Osteocyte (in vitro differentiated cells): Measurements from ENCODE around the gene ATXN7L3. TPM values are rescaled to one million over a fixed set of nuclear protein-coding genes. Genes with fewer than 3 reads are reported as not detected.

Experiments used
- DNase-seq: peaks from one replicate; pipeline ENCODE4 v3.0.0; 2021; ENCODE audit warnings: mixed read lengths; ENCODE audit not compliant: unreplicated experiment; ENCODE audit errors: extremely low spot score
- H3K27ac Mint-ChIP-seq: one replicate; pipeline ENCODE4 v1.8.0; 2021; ENCODE audit warnings: mild to moderate bottlenecking, mixed read lengths; ENCODE audit not compliant: unreplicated experiment
- H3K27me3 Mint-ChIP-seq: one replicate; pipeline ENCODE4 v1.8.0; 2021; ENCODE audit warnings: mixed read lengths; ENCODE audit not compliant: unreplicated experiment
- H3K36me3 Mint-ChIP-seq: one replicate; pipeline ENCODE4 v1.8.0; 2021; ENCODE audit warnings: mixed read lengths; ENCODE audit not compliant: unreplicated experiment
- H3K4me1 Mint-ChIP-seq: one replicate; pipeline ENCODE4 v1.8.0; 2021; ENCODE audit warnings: mixed read lengths; ENCODE audit not compliant: unreplicated experiment
- H3K4me3 Mint-ChIP-seq: one replicate; pipeline ENCODE4 v1.8.0; 2021; ENCODE audit warnings: mild to moderate bottlenecking, moderate library complexity, mixed read lengths; ENCODE audit not compliant: unreplicated experiment
- H3K9me3 Mint-ChIP-seq: one replicate; pipeline ENCODE4 v1.8.0; 2021; ENCODE audit warnings: mixed read lengths; ENCODE audit not compliant: unreplicated experiment
- total RNA-seq: library from RNA; stranded (reverse); gene quantifications from 2 replicates; pipeline ENCODE4 v1.2.1, GENCODE V29; 2021
- TF ChIP-seq, protein P1 (sequence below): fragments of 200-600 bp; sonication (generic); IDR thresholded peaks from 2 replicates; pipeline ENCODE4 v1.5.0; 2021; ENCODE audit warnings: antibody characterized with exemption, mild to moderate bottlenecking, moderate library complexity

ATXN7L3 gene
- total RNA-seq, 1 donor from 2014 or later = 89.0 TPM

DNA sequence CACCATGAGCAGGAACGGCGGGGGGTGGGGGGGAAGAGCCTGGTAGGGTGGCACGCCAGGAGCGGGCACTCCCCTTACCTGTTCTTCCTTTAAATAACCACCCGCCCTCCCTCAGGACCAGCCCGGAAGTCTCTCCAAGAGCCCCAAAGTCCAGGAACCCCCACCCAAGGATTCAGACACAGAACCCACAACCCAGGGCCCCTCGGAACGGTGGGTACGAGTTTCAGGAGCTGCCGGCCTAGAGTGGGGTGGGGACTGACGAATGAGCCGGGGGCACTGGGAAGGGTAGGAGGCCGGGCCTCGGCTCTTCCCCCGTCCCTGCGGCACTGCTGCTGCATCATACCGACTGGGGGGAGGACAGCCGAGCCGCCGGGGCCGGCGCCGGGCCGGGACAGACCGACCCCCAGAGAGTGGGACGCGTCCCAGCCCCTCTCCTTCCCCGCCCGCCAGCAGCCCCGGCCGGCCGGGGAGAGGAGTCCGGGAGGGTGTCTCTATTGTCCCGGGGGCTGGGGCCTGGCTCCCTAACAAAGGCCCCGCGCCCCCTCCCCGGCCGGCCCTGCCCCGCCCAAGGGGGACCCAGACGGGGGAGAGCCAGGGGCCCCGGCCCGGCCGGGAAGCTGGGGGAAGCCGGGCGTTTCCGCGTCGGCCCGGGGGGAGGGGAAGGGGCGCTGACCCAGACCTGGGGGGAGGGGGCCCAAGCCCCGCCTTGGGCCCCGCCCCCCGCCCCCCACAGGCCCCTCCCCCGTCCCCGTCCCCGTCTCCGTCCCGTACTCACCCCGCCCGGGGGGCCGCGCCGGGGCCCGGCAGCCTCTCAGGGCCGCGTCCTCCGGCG lies 747 bp downstream of the ATXN7L3 start:
- Mint-ChIP-seq H3K27ac (peak overlapping the region; percentile 80), H3K4me1 (peaks cover 29% of the 10 kb centered on the region), H3K36me3 (peaks cover 16% of the 10 kb centered on the region), H3K9me3 (no peaks in the 10 kb centered on the region), H3K4me3 (peak overlapping the region; percentile 75), H3K27me3 (no peaks in the 10 kb centered on the region)
- TF ChIP-seq, protein P1, sequence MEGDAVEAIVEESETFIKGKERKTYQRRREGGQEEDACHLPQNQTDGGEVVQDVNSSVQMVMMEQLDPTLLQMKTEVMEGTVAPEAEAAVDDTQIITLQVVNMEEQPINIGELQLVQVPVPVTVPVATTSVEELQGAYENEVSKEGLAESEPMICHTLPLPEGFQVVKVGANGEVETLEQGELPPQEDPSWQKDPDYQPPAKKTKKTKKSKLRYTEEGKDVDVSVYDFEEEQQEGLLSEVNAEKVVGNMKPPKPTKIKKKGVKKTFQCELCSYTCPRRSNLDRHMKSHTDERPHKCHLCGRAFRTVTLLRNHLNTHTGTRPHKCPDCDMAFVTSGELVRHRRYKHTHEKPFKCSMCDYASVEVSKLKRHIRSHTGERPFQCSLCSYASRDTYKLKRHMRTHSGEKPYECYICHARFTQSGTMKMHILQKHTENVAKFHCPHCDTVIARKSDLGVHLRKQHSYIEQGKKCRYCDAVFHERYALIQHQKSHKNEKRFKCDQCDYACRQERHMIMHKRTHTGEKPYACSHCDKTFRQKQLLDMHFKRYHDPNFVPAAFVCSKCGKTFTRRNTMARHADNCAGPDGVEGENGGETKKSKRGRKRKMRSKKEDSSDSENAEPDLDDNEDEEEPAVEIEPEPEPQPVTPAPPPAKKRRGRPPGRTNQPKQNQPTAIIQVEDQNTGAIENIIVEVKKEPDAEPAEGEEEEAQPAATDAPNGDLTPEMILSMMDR = no peak
- no peak for DNase-seq

DNA sequence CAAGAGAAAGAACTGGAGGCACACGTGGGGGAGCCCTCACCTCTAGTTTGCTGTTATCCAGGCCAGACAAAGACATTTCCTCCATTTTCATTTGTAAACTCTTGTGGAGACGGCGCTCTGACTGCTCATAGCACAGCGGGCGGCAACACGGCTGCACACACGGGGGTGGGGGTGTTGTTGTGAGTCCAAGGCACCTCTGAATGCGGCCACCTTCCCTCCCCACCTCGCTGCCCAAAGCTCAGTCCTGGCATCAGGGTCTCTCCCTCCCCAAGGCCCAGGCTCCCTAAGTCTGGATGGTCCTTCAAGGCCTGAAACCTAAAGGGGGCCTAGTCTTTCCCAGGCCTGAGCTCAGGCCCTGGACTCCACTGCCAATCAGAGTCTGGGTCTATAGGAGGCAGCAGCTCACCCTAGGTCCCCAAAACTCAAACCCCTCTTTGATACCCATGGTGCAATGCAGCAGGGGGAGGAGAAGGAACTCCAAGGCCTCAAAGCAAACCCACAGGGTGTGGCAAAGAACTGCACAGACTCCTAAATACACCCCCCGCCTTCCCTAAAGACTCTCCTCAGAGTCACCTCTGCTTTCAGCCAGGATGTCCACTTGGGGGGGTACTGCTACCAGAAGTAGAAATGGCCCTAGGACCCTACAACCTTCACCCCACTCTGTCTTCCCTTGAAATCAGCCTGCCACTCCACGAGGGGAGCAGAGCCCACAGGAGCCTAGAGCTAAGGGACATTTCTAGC lies 1.5 kb downstream of the ATXN7L3 start:
- Mint-ChIP-seq H3K27ac (peak overlapping the region; percentile 80), H3K4me3 (peak overlapping the region; percentile 75), H3K4me1 (peaks cover 25% of the 10 kb centered on the region), H3K27me3 (no peaks in the 10 kb centered on the region), H3K9me3 (no peaks in the 10 kb centered on the region), H3K36me3 (peaks cover 19% of the 10 kb centered on the region)
- DNase-seq = no peak
- TF ChIP-seq, protein P1 = no peak

DNA sequence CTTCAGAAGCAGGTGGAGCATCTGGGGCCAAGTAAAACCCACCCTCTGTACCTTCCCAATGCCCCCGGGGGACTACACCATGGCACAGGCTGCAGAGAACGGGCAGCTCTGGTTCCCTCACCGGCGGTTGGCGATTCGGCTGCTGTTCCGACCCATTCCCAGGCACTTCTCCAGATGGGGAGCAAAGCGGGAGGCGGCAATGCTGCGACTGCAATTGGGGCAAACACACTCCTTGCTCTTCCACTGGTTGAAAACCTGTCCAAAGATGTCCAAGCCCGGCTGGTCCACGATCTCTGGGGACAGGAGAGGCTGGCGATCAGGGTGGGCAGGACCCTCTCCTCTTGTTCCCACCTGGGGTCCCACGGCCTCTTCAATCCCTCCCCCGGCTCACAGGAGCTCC lies 2.6 kb downstream of the ATXN7L3 start:
- no peaks in the 10 kb centered on the region for H3K27me3 Mint-ChIP-seq
- no peak for DNase-seq
- H3K9me3 Mint-ChIP-seq = no peaks in the 10 kb centered on the region
- no peak overlapping the region for H3K4me3 Mint-ChIP-seq
- H3K36me3 Mint-ChIP-seq = peaks cover 20% of the 10 kb centered on the region
- H3K4me1 Mint-ChIP-seq = peaks cover 22% of the 10 kb centered on the region
- no peak overlapping the region for H3K27ac Mint-ChIP-seq
- TF ChIP-seq, protein P1 = no peak

DNA sequence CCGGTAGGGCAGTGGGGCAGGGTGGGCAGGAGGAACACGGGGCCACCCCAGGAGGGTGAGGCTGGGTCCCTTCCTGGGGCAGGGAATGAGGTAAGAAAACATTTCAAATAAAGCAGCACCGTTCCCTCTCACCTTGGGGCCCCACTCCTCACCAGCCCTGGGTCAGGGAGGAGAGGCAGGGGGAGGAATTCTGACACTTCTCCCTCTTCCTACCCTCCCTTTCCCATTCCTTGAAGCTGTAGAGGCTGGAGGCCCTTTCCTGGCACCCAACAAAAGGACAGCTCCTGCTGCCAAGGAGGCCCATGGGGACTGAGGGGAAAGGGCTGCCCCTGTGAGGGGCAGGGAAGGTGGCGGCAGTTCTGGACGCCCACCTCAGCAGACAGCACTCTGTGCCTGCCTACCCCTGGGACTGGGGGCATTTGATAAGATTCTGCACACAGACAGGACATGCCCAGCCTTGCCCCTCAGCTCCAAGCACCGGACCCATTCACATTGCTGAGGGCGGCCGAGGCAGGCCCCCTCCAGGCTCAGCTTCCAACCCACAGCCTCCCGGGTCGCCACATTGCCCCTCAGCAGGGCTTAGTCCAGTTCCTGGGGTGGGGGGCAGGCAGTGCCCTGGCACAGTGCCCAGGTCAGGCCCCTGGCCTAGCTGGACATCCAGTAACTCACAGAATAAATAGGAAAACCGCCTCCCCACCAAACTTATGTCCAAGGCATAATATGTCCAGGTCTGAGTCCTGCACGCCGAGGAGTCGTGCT lies 6.2 kb downstream of the ATXN7L3 start:
- TF ChIP-seq, protein P1 = no peak
- peaks cover 18% of the 10 kb centered on the region for H3K4me1 Mint-ChIP-seq
- H3K36me3 Mint-ChIP-seq = peaks cover 20% of the 10 kb centered on the region
- H3K9me3 Mint-ChIP-seq = no peaks in the 10 kb centered on the region
- H3K4me3 Mint-ChIP-seq = no peak overlapping the region
- H3K27me3 Mint-ChIP-seq = no peaks in the 10 kb centered on the region
- peak overlapping the region; percentile 34 for H3K27ac Mint-ChIP-seq
- no peak for DNase-seq
